ENCODE results near the gene UBAC1.
"Not testable (repeated sequence)": the region's sequence is repeated elsewhere in the genome, so short reads cannot be mapped to it uniquely, and the experiment has no call there.

The UBAC1 gene

GRCh38 chr9:135896626-135897025, 64.5 kb downstream of the UBAC1 start:
- no peak for DNase-seq

GRCh38 chr9:135896205-135896604, 65.0 kb downstream of the UBAC1 start:
- DNase-seq = no peak

GRCh38 chr9:135895202-135895848, 65.8 kb downstream of the UBAC1 start:
- DNase-seq = no peak

GRCh38 chr9:135893104-135893503, 68.1 kb downstream of the UBAC1 start:
- DNase-seq = no peak

- DNase-seq = not testable (repeated sequence)
Observed at GRCh38 chr9:135892327-135892726, 68.8 kb downstream of the UBAC1 start.

GRCh38 chr9:135891027-135891631, 70.0 kb downstream of the UBAC1 start:
- no peak for DNase-seq

GRCh38 chr9:135890190-135891026, 70.8 kb downstream of the UBAC1 start:
- DNase-seq = no peak

GRCh38 chr9:135889564-135890189, 71.5 kb downstream of the UBAC1 start:
- DNase-seq = no peak

- DNase-seq = no peak
Observed at GRCh38 chr9:135888766-135889394, 72.3 kb downstream of the UBAC1 start.

GRCh38 chr9:135888126-135888765, 72.9 kb downstream of the UBAC1 start:
- no peak for DNase-seq

- peak; percentile 28 for DNase-seq
Observed at GRCh38 chr9:135887585-135888050, 73.6 kb downstream of the UBAC1 start.

GRCh38 chr9:135887021-135887507, 74.1 kb downstream of the UBAC1 start:
- no peak for DNase-seq

GRCh38 chr9:135886147-135886981, 74.8 kb downstream of the UBAC1 start:
- DNase-seq = no peak

- DNase-seq = no peak
Observed at GRCh38 chr9:135885100-135885853, 75.9 kb downstream of the UBAC1 start.

GRCh38 chr9:135884328-135885035, 76.7 kb downstream of the UBAC1 start:
- no peak for DNase-seq

GRCh38 chr9:135883410-135884089, 77.6 kb downstream of the UBAC1 start:
- DNase-seq = no peak

Data from T-helper 9 cell (primary cell).